Breast epithelium (tissue), 4 donors: Measurements from ENCODE around the gene FAM81A. TPM values are rescaled to one million over a fixed set of nuclear protein-coding genes. Genes with fewer than 3 reads are reported as not detected.

Source experiments
- DNase-seq, 2 donors: peaks; one replicate each; pipeline ENCODE4 v3.0.0-alpha.2; 2019; ENCODE audit warnings: low spot score in 2 of 2
- H3K27ac ChIP-seq, 2 donors: fragments of 200-600 bp; sonication (generic) in 1 of 2; one replicate each; pipeline ENCODE4 v1.5.1; 2016 to 2019; ENCODE audit warnings: mild to moderate bottlenecking in 1 of 2
- H3K27me3 ChIP-seq, 2 donors: fragments of 200-600 bp; sonication (generic) in 1 of 2; one replicate each; pipeline versions ENCODE4 v1.5.1 to v1.6.0; 2017 to 2019; ENCODE audit warnings: control low read depth in 1 of 2, mild to moderate bottlenecking in 1 of 2
- H3K36me3 ChIP-seq: fragments of 200-600 bp; one replicate; pipeline ENCODE4 v1.5.1; 2019
- H3K4me1 ChIP-seq, 2 donors: fragments of 200-600 bp; sonication (generic); one replicate each; pipeline ENCODE4 v1.5.1; 2016 to 2019; ENCODE audit warnings: control low read depth in 1 of 2
- H3K4me3 ChIP-seq, 3 donors: fragments of 200-600 bp; sonication (generic); 1 replicate in 2 of 3; 2 replicates in 1 of 3; pipeline ENCODE4 v1.5.1; 2016 to 2019; ENCODE audit warnings: mild to moderate bottlenecking in 3 of 3, moderate library complexity in 2 of 3
- H3K9me3 ChIP-seq, 2 donors: fragments of 200-600 bp; sonication (generic) in 1 of 2; one replicate each; pipeline ENCODE4 v1.5.1; 2016 to 2019; ENCODE audit warnings: control low read depth in 1 of 2
- POLR2A ChIP-seq: fragments of 450-650 bp; IDR thresholded peaks from one replicate; pipeline ENCODE4 v1.6.1; 2016; ENCODE audit warnings: antibody characterized with exemption, mild to moderate bottlenecking, moderate library complexity
- POLR2AphosphoS5 ChIP-seq, 3 donors: sonication (generic); formaldehyde crosslinking; IDR thresholded peaks; one replicate each; pipeline ENCODE4 v1.6.1; 2017; ENCODE audit warnings: antibody characterized with exemption in 3 of 3
- intact Hi-C: fragments of 100-400 bp; cut with DNase I; formaldehyde crosslinking; loops from one replicate; pipeline ENCODE4 v1.15.1; 2023; ENCODE audit warnings: low total_unique reads
- total RNA-seq, 3 donors: library from RNA; depleted of rRNA; stranded (reverse); fragments of >200 nt; gene quantifications; one replicate each; pipeline ENCODE4 v1.1.0, GENCODE V29; 2016
- TF ChIP-seq, protein P1 (sequence below), 3 donors: fragments of 450-650 bp; IDR thresholded peaks; one replicate each; pipeline ENCODE4 v1.5.1; 2016 to 2017; ENCODE audit warnings: antibody characterized with exemption in 3 of 3, mild to moderate bottlenecking in 3 of 3, moderate library complexity in 3 of 3

FAM81A gene
- total RNA-seq, 3 donors from 2014 or later = 1.2 to 2.3 TPM; not detected in 1

DNA sequence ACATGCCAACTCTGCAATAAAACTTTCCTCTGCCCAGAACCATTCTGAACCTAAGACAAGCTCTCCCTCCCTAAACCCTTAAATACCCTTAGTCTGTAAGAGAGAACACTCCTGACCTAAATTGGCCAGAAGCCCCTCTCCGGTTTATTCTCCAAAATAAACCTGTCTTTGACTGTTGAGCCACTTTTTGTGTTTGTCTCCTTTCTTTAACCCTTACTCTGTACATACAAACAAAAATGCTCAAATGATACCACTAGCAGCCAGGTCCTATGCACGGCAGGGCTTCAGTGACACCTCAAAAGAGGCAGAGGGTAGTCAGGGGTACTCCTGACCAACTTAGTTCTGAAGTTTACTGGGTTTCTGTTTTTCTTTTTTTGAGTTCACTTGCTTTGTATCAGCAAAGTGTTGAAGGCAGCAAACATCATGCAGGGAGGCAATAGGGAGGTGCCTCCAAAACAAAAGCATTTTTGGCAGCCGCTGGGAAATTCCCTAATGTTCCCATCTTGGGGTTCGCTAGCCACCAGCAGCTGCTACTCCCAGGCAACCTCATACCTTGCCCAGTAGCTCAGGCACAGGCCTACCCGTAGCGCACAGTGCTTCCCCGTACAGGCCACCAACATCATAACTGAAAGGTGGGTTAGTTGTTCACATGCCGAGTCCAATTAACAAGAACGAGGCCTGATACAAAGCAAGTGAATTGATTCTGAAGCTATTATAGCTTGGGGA is 110.7 kb downstream of the FAM81A start:
- no peaks in the 10 kb centered on the region for H3K36me3 ChIP-seq
- H3K27me3 ChIP-seq = no peaks in the 10 kb centered on the region
- no peak overlapping the region for H3K27ac ChIP-seq
- TF ChIP-seq POLR2AphosphoS5 (IDR thresholded peaks at IDR 0.05) (no peak), POLR2A (no peak)
- TF ChIP-seq, protein P1, sequence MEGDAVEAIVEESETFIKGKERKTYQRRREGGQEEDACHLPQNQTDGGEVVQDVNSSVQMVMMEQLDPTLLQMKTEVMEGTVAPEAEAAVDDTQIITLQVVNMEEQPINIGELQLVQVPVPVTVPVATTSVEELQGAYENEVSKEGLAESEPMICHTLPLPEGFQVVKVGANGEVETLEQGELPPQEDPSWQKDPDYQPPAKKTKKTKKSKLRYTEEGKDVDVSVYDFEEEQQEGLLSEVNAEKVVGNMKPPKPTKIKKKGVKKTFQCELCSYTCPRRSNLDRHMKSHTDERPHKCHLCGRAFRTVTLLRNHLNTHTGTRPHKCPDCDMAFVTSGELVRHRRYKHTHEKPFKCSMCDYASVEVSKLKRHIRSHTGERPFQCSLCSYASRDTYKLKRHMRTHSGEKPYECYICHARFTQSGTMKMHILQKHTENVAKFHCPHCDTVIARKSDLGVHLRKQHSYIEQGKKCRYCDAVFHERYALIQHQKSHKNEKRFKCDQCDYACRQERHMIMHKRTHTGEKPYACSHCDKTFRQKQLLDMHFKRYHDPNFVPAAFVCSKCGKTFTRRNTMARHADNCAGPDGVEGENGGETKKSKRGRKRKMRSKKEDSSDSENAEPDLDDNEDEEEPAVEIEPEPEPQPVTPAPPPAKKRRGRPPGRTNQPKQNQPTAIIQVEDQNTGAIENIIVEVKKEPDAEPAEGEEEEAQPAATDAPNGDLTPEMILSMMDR (IDR thresholded peaks at IDR 0.05) = no peak
- H3K4me3 ChIP-seq = no peak overlapping the region
- no peaks in the 10 kb centered on the region for H3K4me1 ChIP-seq
- intact Hi-C loops = no loop called here
- DNase-seq = no peak
- H3K9me3 ChIP-seq = no peaks in the 10 kb centered on the region

DNA sequence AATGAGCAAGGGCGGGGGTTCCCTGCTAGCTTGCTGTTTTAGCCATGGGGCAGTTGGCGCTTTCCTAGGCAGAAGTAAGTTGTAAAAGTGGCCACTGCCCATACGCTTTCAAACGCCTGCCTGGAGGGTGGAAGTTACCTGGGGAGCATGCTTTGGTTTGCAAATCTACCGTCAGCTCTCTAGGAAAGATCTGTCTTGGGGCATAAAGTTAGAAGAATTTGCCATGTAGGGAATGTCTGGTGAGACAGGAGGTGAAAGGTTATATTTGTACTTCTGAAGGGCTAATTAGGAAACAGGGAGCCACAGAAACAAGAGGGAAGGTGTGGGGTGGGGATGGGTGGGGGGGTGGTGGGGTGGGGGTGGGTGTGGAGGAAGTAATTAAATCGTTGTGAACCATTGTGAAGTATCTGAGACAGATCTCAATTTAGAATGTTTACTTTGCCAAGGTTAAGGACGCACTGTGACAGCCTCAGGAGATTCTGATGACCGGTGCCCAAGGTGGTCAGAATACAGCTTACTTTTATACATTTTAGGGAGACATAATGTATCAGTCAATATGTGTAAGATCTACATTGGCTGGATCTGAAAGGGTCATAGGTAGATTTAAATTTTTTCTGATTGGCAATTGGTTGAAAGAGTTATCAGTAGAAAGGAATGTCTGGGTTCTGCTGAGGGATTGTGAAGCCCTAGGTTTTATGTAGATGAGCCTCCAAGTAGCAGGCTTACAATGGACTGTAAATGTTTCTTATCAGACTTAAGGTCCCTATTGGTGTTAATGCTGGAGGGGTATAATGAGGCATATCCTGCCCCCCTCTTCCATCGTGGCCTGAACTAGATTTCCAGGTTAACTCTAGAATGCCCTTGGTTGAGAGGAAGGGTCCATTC is 111.6 kb downstream of the FAM81A start:
- intact Hi-C loops = no loop called here
- no peak for DNase-seq
- TF ChIP-seq POLR2A (no peak), POLR2AphosphoS5 (IDR thresholded peaks at IDR 0.05) (no peak)
- TF ChIP-seq, protein P1 (IDR thresholded peaks at IDR 0.05) = no peak
- H3K27ac ChIP-seq = no peak overlapping the region
- H3K36me3 ChIP-seq = no peaks in the 10 kb centered on the region
- H3K4me3 ChIP-seq = no peak overlapping the region
- no peaks in the 10 kb centered on the region for H3K4me1 ChIP-seq
- H3K27me3 ChIP-seq = no peaks in the 10 kb centered on the region
- no peaks in the 10 kb centered on the region for H3K9me3 ChIP-seq

DNA sequence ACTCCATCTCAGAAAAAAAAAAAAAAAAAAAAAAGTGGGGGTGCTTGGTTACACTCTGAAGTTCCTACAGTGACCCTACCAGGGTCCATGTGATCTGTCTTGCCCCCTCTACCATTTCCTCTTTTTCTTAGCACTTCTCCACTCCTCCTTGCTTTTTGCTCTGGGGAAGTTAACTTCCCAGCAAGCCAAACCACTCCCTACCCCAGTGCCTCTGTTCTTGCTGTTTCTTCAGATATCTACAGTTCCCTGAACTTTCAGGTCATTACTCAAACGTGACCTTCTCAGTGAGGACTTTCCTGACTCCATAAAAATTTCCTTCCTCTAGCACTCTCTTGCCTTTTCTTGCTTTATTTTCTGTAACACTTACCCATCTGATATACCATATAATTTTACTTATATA is 112.5 kb downstream of the FAM81A start:
- TF ChIP-seq, protein P1 (IDR thresholded peaks at IDR 0.05) = no peak
- no peak for TF ChIP-seq POLR2A
- TF ChIP-seq POLR2AphosphoS5 (IDR thresholded peaks at IDR 0.05) = no peak

DNA sequence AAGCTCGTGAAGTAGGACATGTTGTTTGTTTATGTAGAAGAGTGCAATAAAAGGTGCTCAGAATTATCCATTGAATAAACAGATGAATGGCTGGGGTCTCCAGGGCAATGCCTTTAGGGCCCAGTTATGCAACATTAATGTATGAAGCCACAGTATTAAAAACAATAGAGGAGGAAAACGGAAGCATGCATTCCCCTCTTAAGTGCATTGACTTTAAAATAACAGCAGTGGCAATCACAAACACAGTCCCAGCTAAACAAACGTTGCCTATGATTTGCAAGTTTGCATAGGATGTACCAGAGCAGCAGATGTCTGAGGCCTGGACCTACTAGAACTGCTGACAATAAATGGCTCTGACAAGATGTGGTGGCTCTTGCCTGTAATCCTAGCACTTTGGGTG is 113.0 kb downstream of the FAM81A start:
- DNase-seq = no peak
- intact Hi-C loops = no loop called here
- H3K27ac ChIP-seq = no peak overlapping the region
- H3K4me1 ChIP-seq = no peaks in the 10 kb centered on the region
- no peaks in the 10 kb centered on the region for H3K27me3 ChIP-seq
- no peak overlapping the region for H3K4me3 ChIP-seq
- no peaks in the 10 kb centered on the region for H3K9me3 ChIP-seq
- TF ChIP-seq POLR2A = no peak
- no peak for TF ChIP-seq POLR2AphosphoS5 (IDR thresholded peaks at IDR 0.05)
- TF ChIP-seq, protein P1 (IDR thresholded peaks at IDR 0.05) = no peak
- H3K36me3 ChIP-seq = no peaks in the 10 kb centered on the region

More for the DNA sequence above, 112.5 kb downstream of the FAM81A start:
- Histone ChIP-seq H3K4me1 (no peaks in the 10 kb centered on the region), H3K27me3 (no peaks in the 10 kb centered on the region), H3K27ac (no peak overlapping the region), H3K9me3 (no peaks in the 10 kb centered on the region), H3K36me3 (no peaks in the 10 kb centered on the region), H3K4me3 (no peak overlapping the region)
- DNase-seq = no peak
- intact Hi-C loops = no loop called here
